ENCODE measurements around the gene CKMT2. TPM values are rescaled to one million over a fixed set of nuclear protein-coding genes. Genes with fewer than 3 reads are reported as not detected.
A peak's percentile ranks its signal among the peaks of the same experiment; 100 is the strongest.

The CKMT2 gene
- polyA plus RNA-seq, 5 donors: 3.8 to 7.2 (median 4.2) TPM

DNA sequence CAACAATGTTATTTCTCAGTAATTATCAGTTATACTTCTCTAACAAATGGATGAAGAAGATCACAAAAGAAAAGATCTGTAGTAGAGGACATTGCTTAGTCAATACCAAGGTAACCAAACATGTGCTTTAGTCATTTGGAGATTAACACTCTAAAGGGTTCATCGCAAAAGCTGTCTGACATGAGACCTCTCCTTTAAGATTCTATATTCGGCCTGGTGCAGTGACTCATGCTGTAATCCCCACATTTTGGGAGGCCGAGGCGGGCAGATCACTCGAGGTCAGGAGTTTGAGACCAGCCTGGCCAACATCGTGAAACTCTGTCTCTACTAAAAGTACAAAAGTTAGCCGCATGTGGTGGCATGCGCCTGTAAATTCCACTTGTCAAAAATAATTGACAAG lies 18.3 kb upstream of the CKMT2 start:
- DNase-seq: no peak

- DNase-seq: no peak
Observed at GRCh38 chr5:81216152-81216551, 17.0 kb upstream of the CKMT2 start.

DNA sequence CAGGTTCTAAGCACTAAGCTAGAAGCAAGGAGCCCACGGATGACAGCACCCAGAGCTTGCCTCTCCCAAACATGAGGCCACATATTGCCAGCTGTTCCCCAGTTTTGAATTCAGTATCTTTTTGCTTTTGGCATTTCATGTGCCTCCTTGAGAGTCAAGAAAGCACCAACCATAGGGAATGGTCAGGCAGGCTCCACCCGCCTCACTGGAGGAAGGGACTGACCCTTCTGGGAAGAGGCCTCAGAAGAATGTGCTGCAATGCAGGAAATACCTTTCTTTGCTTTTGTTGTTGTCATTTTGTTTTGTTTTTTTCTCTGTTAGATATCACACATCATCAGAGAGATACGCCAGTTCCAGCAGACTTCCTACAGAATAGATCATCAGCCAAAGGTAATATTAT lies 13.7 kb upstream of the CKMT2 start:
- DNase-seq: no peak

DNA sequence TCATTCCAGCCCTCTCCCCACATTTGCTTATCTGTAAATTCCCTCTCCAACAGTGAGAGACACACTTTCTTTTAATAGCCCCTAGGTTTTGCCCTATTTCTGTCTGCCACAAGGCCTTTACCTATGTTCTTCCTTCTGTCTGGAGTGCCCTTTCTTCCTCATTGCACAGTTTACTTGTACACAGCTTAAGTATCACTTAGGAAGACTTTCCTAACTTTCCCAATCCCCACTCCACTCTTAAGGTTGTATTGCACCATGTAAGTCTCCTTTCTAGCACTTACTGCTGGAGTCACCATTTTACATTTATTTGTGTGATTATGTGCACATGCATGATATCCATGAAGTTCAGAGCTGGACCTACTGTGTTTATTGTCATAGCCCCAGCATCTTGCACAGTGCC lies 10.8 kb upstream of the CKMT2 start:
- DNase-seq: no peak

- no peak for DNase-seq
Observed at GRCh38 chr5:81225463-81225862, 7.7 kb upstream of the CKMT2 start.

GRCh38 chr5:81226286-81226685 lies 6.8 kb upstream of the CKMT2 start:
- no peak for DNase-seq

GRCh38 chr5:81226949-81227348 lies 6.2 kb upstream of the CKMT2 start:
- no peak for DNase-seq

GRCh38 chr5:81228084-81228483 lies 5.0 kb upstream of the CKMT2 start:
- DNase-seq: no peak

- DNase-seq: no peak
Observed at GRCh38 chr5:81230416-81230815, 2.7 kb upstream of the CKMT2 start.

GRCh38 chr5:81232464-81233079 lies 550 bp upstream of the CKMT2 start:
- peak; percentile 6 to 14 for DNase-seq

- DNase-seq: no peak
Observed at GRCh38 chr5:81234299-81234698, 1.2 kb downstream of the CKMT2 start.

DNA sequence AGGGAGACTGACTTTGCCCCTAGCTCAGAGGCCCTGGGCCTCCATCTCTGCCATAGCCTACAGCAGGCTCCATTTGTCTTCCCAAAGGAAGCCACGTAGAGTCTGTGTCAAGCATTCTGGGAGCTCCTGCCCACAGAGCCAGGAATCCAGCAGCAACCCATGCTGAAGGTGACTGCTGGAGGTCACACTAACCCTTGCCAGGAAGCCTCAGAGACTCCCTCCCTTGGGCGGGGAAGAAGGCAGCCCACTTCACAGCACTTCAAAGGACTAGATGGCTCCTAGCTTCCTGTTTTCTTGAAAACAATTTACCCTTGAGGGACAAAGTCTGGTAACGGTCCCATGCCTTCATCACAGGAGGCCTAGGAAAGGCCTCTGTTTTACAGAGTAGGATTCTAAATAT lies 1.7 kb downstream of the CKMT2 start:
- DNase-seq: no peak

DNA sequence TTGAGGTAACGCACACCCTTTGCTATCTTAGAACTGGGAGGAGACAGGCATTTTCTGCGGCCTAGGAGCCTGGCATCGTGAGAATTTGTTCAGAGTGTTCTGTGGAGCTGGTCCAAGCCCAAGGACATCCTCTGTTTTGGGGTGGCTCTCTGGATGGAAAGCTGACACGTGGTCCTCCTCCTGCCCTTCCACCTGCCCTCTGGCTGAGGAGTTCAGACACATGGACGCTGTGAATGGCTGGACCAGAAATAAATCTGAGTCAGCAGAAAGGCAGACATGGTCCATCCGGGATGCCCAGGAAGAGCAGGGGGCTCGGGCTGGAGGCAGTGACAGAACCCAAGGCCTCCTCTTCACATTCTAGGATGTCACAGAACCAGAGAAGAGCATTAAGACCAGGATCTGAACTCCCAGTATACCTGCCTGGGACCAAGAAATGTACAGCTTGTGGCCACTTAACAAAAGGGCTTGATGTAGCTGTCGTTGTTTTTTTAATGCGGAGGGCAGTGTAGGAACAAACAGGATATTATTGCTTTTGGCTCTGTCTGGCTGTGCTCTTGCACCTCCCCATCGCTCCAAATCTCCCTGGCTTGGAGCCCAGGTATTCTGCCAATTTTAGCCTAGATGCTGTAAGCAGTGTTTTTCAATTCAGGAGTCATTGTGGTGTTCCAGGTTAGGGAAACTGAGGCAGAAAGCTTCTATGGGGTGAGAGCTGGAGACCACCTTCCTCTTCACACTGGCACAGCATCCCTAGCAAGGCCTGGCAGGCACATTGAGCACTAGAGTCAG lies 2.4 kb downstream of the CKMT2 start:
- DNase-seq: no peak

GRCh38 chr5:81238460-81238859 lies 5.3 kb downstream of the CKMT2 start:
- DNase-seq: no peak

GRCh38 chr5:81239613-81240012 lies 6.5 kb downstream of the CKMT2 start:
- DNase-seq: no peak

- DNase-seq: no peak
Observed at GRCh38 chr5:81241001-81241400, 7.9 kb downstream of the CKMT2 start.

GRCh38 chr5:81241961-81242648 lies 9.0 kb downstream of the CKMT2 start:
- DNase-seq: no peak

DNA sequence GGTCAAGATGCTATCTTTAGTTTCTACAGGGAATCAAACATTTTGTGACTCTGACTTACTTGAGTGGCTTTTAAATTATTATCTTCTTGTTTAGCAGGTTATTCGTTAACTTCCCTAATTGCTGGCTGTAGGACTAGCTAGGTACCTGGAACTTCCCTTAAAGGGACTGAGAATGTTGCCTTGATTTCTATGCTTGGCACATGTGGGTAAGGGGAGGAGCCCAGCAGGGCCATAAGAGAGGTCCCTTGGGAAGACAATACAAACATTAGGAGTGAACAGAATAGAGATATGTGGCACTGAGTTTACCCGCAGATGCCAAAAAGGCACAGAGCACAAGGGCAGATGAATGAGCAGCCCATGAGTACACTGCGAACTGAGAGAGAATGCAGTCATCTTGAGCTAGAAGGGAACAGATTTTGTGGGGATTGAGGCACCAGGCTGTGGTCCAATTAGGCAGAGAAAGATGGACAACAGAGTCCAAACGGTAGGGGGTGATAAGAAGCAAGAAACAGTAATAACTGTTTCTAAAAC lies 9.8 kb downstream of the CKMT2 start:
- DNase-seq: no peak

DNA sequence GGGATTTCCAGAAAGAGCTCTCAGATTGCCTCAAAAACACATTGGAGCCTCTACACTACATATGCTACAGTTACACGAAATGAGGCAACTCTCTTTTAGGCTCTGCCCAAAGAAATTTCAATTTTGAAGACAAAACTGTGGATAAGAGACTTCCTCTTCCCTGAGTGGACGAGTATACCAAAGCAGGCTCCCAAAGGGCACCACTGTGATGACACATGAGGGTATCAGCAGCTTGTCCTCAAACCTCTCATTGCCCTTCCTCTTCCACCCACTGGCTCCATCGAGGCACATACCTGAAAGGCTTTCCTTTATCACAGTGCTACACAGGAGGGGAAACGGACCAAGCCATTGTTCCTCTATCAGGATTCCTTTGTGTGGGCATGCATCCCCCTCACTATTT lies 11.3 kb downstream of the CKMT2 start:
- DNase-seq: no peak

- DNase-seq: no peak
Observed at GRCh38 chr5:81245871-81246235, 12.7 kb downstream of the CKMT2 start.

DNA sequence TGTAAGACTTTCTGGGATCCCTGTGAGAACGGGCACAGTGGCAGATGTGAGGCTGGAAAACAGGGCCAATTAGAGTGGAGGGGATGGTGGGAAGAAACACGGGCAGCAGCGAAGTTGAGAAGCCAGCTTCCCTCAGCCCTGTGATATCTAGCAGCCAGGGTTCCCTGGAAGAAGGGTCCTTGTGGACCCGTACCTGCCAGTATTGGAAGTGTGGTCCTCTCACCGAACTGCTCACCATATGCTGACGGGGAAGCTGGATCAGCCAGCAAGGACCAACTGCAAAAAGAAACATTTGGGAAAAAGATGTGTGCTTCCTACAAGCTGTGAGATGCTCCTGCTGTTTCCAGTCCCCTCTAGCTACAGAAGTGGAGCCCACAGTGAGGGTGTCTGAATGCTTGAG lies 13.6 kb downstream of the CKMT2 start:
- DNase-seq: no peak

DNA sequence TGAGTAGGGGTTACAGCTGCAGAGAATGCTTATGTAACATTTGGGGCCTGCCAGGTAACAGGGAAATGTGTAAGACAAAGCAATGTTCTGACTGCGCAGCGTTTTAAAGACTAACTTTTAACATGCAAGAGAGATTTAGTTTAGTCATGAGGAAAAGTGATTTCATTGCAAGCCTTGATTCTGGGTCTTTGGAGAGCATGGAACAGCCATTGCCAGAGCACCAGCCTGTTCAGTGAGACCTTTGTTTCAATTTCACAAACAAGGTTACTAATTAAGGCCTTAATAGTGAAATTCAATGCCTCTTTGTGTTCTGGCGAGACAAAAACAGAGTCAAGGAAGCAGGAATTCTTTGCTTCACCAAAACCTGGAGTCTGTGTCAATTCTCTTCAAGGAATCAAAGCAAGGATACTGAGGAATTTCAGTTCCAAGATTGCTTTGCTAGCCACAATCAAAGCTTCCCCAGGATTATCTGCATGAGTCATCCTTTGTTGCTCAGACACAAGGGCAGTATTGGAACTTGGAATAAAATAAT lies 14.4 kb downstream of the CKMT2 start:
- no peak for DNase-seq

- DNase-seq: no peak
Observed at GRCh38 chr5:81249240-81249639, 16.1 kb downstream of the CKMT2 start.

Measured in right lung (tissue), 5 donors.